Measurements from ENCODE around the gene NUTM2F. TPM values are rescaled to one million over a fixed set of nuclear protein-coding genes. Genes with fewer than 3 reads are reported as not detected.
"Not testable (repeated sequence)": the region's sequence is repeated elsewhere in the genome, so short reads cannot be mapped to it uniquely, and the experiment has no call there.

The NUTM2F gene
- total RNA-seq, 2 donors from 2014 or later, result not detected

- H3K4me1 Mint-ChIP-seq; H3K27me3 Mint-ChIP-seq (ENCODE audit: insufficient read depth); DNase-seq; H3K27ac Mint-ChIP-seq; H3K9me3 ChIP-seq (ENCODE audit: control insufficient read depth, low read length); H3K4me3 Mint-ChIP-seq; H3K27me3 ChIP-seq (ENCODE audit: control insufficient read depth, insufficient read depth, low read length, poor library complexity, severe bottlenecking); H3K36me3 ChIP-seq (ENCODE audit: control insufficient read depth, insufficient read depth, low read length); H3K4me3 ChIP-seq (ENCODE audit: low read length); H3K9ac ChIP-seq (ENCODE audit: extremely low read depth, low read length, poor library complexity, severe bottlenecking); H3K36me3 Mint-ChIP-seq (ENCODE audit: low read depth); H3K27ac ChIP-seq (ENCODE audit: low read depth, low read length); H3K9me3 Mint-ChIP-seq; H3K4me1 ChIP-seq (ENCODE audit: control insufficient read depth, insufficient read depth, low read length): not testable (repeated sequence)
- no CpG with 5 or more reads among the region's 10 CpGs for WGBS, 2 experiments (ENCODE audit: insufficient coverage in 1 of 2, insufficient read length in 1 of 2)
These were observed 10.3 kb downstream of the NUTM2F start for GRCh38 chr9:94317949-94318657.

- not testable (repeated sequence) for H3K4me1 Mint-ChIP-seq; H3K36me3 ChIP-seq (ENCODE audit: control insufficient read depth, insufficient read depth, low read length); H3K9me3 Mint-ChIP-seq; H3K27me3 ChIP-seq (ENCODE audit: control insufficient read depth, insufficient read depth, low read length, poor library complexity, severe bottlenecking); H3K9ac ChIP-seq (ENCODE audit: extremely low read depth, low read length, poor library complexity, severe bottlenecking); DNase-seq; H3K4me3 ChIP-seq (ENCODE audit: low read length); H3K9me3 ChIP-seq (ENCODE audit: control insufficient read depth, low read length); H3K27ac ChIP-seq (ENCODE audit: low read depth, low read length); H3K4me1 ChIP-seq (ENCODE audit: control insufficient read depth, insufficient read depth, low read length); H3K4me3 Mint-ChIP-seq; H3K27me3 Mint-ChIP-seq (ENCODE audit: insufficient read depth); H3K36me3 Mint-ChIP-seq (ENCODE audit: low read depth); H3K27ac Mint-ChIP-seq
- WGBS, 2 experiments (ENCODE audit: insufficient coverage in 1 of 2, insufficient read length in 1 of 2), result no CpG with 5 or more reads among the region's 5 CpGs
These were observed 12.2 kb downstream of the NUTM2F start for GRCh38 chr9:94316236-94316635.

GRCh38 chr9:94315034-94315984 lies 13.1 kb downstream of the NUTM2F start:
- H3K36me3 ChIP-seq (ENCODE audit: control insufficient read depth, insufficient read depth, low read length); H3K36me3 Mint-ChIP-seq (ENCODE audit: low read depth); H3K27me3 Mint-ChIP-seq (ENCODE audit: insufficient read depth); H3K4me1 ChIP-seq (ENCODE audit: control insufficient read depth, insufficient read depth, low read length); DNase-seq; H3K9me3 ChIP-seq (ENCODE audit: control insufficient read depth, low read length); H3K9ac ChIP-seq (ENCODE audit: extremely low read depth, low read length, poor library complexity, severe bottlenecking); H3K4me3 Mint-ChIP-seq; H3K27ac ChIP-seq (ENCODE audit: low read depth, low read length); H3K4me1 Mint-ChIP-seq; H3K27ac Mint-ChIP-seq; H3K4me3 ChIP-seq (ENCODE audit: low read length); H3K9me3 Mint-ChIP-seq; H3K27me3 ChIP-seq (ENCODE audit: control insufficient read depth, insufficient read depth, low read length, poor library complexity, severe bottlenecking): not testable (repeated sequence)
- no CpG with 5 or more reads among the region's 15 CpGs for WGBS, 2 experiments (ENCODE audit: insufficient coverage in 1 of 2, insufficient read length in 1 of 2)

DNA sequence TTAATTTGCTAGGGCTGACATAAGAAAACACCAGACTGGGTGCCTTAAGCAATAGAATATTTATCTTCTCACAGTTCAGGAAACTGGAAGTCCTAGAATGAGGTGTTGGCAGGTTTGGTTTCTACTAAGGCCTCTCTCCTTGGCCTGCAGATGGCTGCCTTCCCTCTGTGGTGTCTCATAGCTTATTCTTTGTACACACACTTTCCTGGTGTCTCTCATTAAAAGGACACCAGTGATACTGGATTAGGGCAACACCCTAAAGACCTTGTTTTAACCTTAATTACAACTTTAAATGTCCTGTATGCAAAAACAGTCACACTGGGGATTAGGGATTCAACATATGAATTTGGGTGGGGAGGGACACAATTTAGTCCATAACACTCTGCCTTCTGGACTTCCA lies 25.1 kb downstream of the NUTM2F start:
- TF ChIP-seq, protein P1, sequence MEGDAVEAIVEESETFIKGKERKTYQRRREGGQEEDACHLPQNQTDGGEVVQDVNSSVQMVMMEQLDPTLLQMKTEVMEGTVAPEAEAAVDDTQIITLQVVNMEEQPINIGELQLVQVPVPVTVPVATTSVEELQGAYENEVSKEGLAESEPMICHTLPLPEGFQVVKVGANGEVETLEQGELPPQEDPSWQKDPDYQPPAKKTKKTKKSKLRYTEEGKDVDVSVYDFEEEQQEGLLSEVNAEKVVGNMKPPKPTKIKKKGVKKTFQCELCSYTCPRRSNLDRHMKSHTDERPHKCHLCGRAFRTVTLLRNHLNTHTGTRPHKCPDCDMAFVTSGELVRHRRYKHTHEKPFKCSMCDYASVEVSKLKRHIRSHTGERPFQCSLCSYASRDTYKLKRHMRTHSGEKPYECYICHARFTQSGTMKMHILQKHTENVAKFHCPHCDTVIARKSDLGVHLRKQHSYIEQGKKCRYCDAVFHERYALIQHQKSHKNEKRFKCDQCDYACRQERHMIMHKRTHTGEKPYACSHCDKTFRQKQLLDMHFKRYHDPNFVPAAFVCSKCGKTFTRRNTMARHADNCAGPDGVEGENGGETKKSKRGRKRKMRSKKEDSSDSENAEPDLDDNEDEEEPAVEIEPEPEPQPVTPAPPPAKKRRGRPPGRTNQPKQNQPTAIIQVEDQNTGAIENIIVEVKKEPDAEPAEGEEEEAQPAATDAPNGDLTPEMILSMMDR (conservative IDR thresholded peaks at IDR 0.05), result no peak
- Mint-ChIP-seq H3K4me3 (no peak overlapping the region), H3K36me3 (ENCODE audit: low read depth) (peaks cover 12% of the 10 kb centered on the region), H3K27me3 (ENCODE audit: insufficient read depth) (no peaks in the 10 kb centered on the region), H3K27ac (no peak overlapping the region), H3K9me3 (no peaks in the 10 kb centered on the region), H3K4me1 (peaks cover 10% of the 10 kb centered on the region)
- no peak overlapping the region for H3K27ac ChIP-seq (ENCODE audit: low read depth, low read length)
- no peaks in the 10 kb centered on the region for H3K4me1 ChIP-seq (ENCODE audit: control insufficient read depth, insufficient read depth, low read length)
- DNase-seq, result no peak
- no peak overlapping the region for H3K9ac ChIP-seq (ENCODE audit: extremely low read depth, low read length, poor library complexity, severe bottlenecking)
- H3K27me3 ChIP-seq (ENCODE audit: control insufficient read depth, insufficient read depth, low read length, poor library complexity, severe bottlenecking), result no peaks in the 10 kb centered on the region
- no peaks in the 10 kb centered on the region for H3K36me3 ChIP-seq (ENCODE audit: control insufficient read depth, insufficient read depth, low read length)
- H3K4me3 ChIP-seq (ENCODE audit: low read length), result no peak overlapping the region
- no peaks in the 10 kb centered on the region for H3K9me3 ChIP-seq (ENCODE audit: control insufficient read depth, low read length)
